HepG2 (cell line): Measurements from ENCODE around the gene HEXIM1. TPM values are rescaled to one million over a fixed set of nuclear protein-coding genes. Genes with fewer than 3 reads are reported as not detected.
A peak's percentile ranks its signal among the peaks of the same experiment; 100 is the strongest.

Experiments used
- DMTF1 ChIP-seq: sonication (generic); formaldehyde crosslinking; IDR thresholded peaks from 2 replicates; pipeline ENCODE4 v1.4.0; 2020; ENCODE audit warnings: mild to moderate bottlenecking, missing genetic modification reagents
- DNMT1 ChIP-seq: sonication (generic); formaldehyde crosslinking; IDR thresholded peaks from 2 replicates; pipeline ENCODE4 v1.5.1; 2020; ENCODE audit warnings: mild to moderate bottlenecking, missing genetic modification reagents
- E2F2 ChIP-seq: sonication (generic); formaldehyde crosslinking; IDR thresholded peaks from 2 replicates; pipeline ENCODE4 v1.4.0; 2020; ENCODE audit warnings: missing genetic modification reagents, borderline replicate concordance
- IKZF4 ChIP-seq: sonication (generic); formaldehyde crosslinking; IDR thresholded peaks from 2 replicates; pipeline ENCODE4 v1.5.1; 2020; ENCODE audit warnings: borderline replicate concordance, mild to moderate bottlenecking, low read depth, missing genetic modification reagents; ENCODE audit errors: not compliant biosample characterization
- MATR3 ChIP-seq: sonication (generic); formaldehyde crosslinking; IDR thresholded peaks from 2 replicates; pipeline ENCODE4 v1.4.0; 2020; ENCODE audit warnings: missing genetic modification reagents
- MTF1 ChIP-seq: sonication (generic); formaldehyde crosslinking; IDR thresholded peaks from 2 replicates; pipeline ENCODE4 v1.5.0; 2020; ENCODE audit warnings: missing genetic modification reagents
- NCOA1 ChIP-seq: sonication (generic); formaldehyde crosslinking; IDR thresholded peaks from 2 replicates; pipeline ENCODE4 v1.9.0; 2021; ENCODE audit warnings: missing genetic modification reagents
- NCOA5 ChIP-seq: sonication (generic); formaldehyde crosslinking; IDR thresholded peaks from 2 replicates; pipeline ENCODE4 v1.4.0; 2020; ENCODE audit warnings: missing genetic modification reagents
- POLR2A ChIP-seq, 2 experiments: IDR thresholded peaks; 2 replicates each; pipeline ENCODE4 v1.6.1; 2011; ENCODE audit warnings: low read depth in 2 of 2, low read length in 2 of 2, mild to moderate bottlenecking in 1 of 2, moderate library complexity in 1 of 2; ENCODE audit not compliant: insufficient read depth in 1 of 2
- RBFOX2 ChIP-seq: fragments of 200-400 bp; formaldehyde crosslinking; IDR thresholded peaks from 2 replicates; pipeline ENCODE4 v1.6.1; 2017; ENCODE audit warnings: low read depth, mild to moderate bottlenecking, low read length
- SAFB2 ChIP-seq: sonication (generic); formaldehyde crosslinking; IDR thresholded peaks from 2 replicates; pipeline ENCODE4 v1.5.1; 2020; ENCODE audit warnings: missing genetic modification reagents, low read depth, mild to moderate bottlenecking, borderline replicate concordance
- TEAD3 ChIP-seq: optimal IDR thresholded peaks from 2 replicates; pipeline ENCODE3; 2016; ENCODE audit warnings: borderline replicate concordance
- ZNF383 ChIP-seq: sonication (generic); formaldehyde crosslinking; IDR thresholded peaks from 2 replicates; pipeline ENCODE4 v1.4.0; 2020; ENCODE audit warnings: missing genetic modification reagents, mild to moderate bottlenecking, borderline replicate concordance
- ZNF484 ChIP-seq: sonication (generic); formaldehyde crosslinking; IDR thresholded peaks from 2 replicates; pipeline ENCODE4 v1.5.1; 2020; ENCODE audit warnings: mild to moderate bottlenecking, low read depth, missing genetic modification reagents, borderline replicate concordance
- ZNF646 ChIP-seq: sonication (generic); formaldehyde crosslinking; IDR thresholded peaks from 2 replicates; pipeline ENCODE4 v1.9.0; 2021; ENCODE audit warnings: mild to moderate bottlenecking, missing genetic modification reagents
- polyA plus RNA-seq, 8 experiments: library from polyadenylated mRNA; depleted of rRNA in 3 of 8; stranded (reverse) in 7 of 8; unstranded in 1 of 8; fragments of >200 nt; fragmentation: Illumina TruSeq in 4 of 8; extraction: Trizol in 4 of 8; gene quantifications; 2 replicates each; pipeline versions ENCODE4 v1.2.1 to v1.2.3, GENCODE V29; 2011 to 2016; ENCODE audit warnings: low read depth in 4 of 8, missing spikeins in 1 of 8, mixed read lengths in 1 of 8; ENCODE audit not compliant: insufficient read depth in 1 of 8
- total RNA-seq, 5 experiments: library from RNA; depleted of rRNA; stranded (reverse); fragments of >200 nt; fragmentation: Illumina TruSeq; extraction: Trizol; gene quantifications; 2 replicates each; pipeline ENCODE4 v1.2.3, GENCODE V29; 2016; ENCODE audit warnings: low read depth in 1 of 5
- TF ChIP-seq, protein P1 (sequence below): IDR thresholded peaks from 2 replicates; pipeline ENCODE4 v1.6.1; 2016; ENCODE audit warnings: low read depth, borderline replicate concordance
- TF ChIP-seq, protein P2 (sequence below): sonication (generic); formaldehyde crosslinking; IDR thresholded peaks from 2 replicates; pipeline ENCODE4 v1.8.1; 2023; ENCODE audit warnings: mild to moderate bottlenecking, missing genetic modification reagents, borderline replicate concordance

Gene HEXIM1
- total and polyA plus RNA-seq, 2 of the 13 experiments (the other 11 are each of a cell fraction or from before 2014, with no cell fraction given) = 10.5 to 16.6 TPM

DNA sequence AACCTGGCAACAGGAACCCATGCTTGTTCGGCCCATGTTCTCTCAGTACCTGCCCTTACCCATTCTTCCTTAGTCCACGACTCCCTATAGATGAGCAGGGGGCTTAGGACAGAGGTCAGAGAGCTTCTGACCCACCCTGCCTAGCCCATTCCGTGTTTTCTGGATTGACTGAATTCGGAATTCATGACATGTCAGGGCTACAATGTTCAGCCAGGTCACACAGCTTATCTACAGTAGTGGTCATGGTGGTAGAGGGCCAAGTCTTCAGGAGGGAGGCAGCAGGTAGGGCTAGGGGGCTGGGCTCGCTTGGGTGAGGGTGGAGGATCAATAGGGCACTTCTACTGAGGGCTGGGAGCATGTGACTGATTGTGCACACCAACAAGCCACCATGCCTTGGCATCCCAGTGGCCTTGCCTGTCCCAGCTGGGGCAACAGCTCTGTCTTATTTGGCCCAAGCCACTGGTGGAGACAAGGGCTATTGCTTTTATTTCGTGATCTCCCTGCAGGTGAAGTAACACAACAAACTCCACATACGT lies 16.5 kb downstream of the HEXIM1 start (continued):
- TF ChIP-seq, protein P1, sequence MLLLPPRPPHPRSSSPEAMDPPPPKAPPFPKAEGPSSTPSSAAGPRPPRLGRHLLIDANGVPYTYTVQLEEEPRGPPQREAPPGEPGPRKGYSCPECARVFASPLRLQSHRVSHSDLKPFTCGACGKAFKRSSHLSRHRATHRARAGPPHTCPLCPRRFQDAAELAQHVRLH (CRISPR knock-in tag) = 0 out of 2 replicates have a peak, but pooled peaks have one; percentile 15
- TF ChIP-seq TEAD3 (CRISPR knock-in tag) (peak; percentile 58), E2F2 (CRISPR knock-in tag) (no peak), MTF1 (CRISPR knock-in tag) (no peak), MATR3 (CRISPR knock-in tag) (no peak), DNMT1 (no peak), SAFB2 (CRISPR knock-in tag) (0 out of 2 replicates have a peak, but pooled peaks have one; percentile 48), ZNF484 (CRISPR knock-in tag) (no peak), ZNF646 (0 out of 2 replicates have a peak, but pooled peaks have one; percentile 57), ZNF383 (CRISPR knock-in tag) (no peak), IKZF4 (no peak), RBFOX2 (peak; percentile 67), NCOA5 (no peak), DMTF1 (CRISPR knock-in tag) (no peak), NCOA1 (CRISPR knock-in tag) (no peak), POLR2A (IDR thresholded peaks at IDR 0.05; ENCODE audit: insufficient read depth in 1 of 2, low read depth in 2 of 2, low read length in 2 of 2) (peak in 1 of 2 experiments; percentile 55; a peak in 3 of 4 replicates)
- TF ChIP-seq, protein P2, sequence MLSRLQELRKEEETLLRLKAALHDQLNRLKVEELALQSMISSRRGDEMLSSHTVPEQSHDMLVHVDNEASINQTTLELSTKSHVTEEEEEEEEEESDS (CRISPR knock-in tag) = no peak
